Measurements from ENCODE around the gene AP5Z1.

GRCh38 chr7:4820967-4821471, 45.6 kb downstream of the AP5Z1 start:
- TF ChIP-seq CTCF (IDR thresholded peaks at IDR 0.05; ENCODE audit: low read depth, low read length) (no peak), EZH2phosphoT487 (IDR thresholded peaks at IDR 0.05; ENCODE audit: low read depth) (no peak)
